Colon (tissue), 2 donors: ENCODE results near the gene FAM171A2.
"Not testable (repeated sequence)": the region's sequence is repeated elsewhere in the genome, so short reads cannot be mapped to it uniquely, and the experiment has no call there.

ENCODE experiments used
- FAIRE-seq: peaks from 2 replicates; lab custom pipeline; 2012; peaks lifted over from hg19 to GRCh38; lab: Jason Lieb, UNC
- donor health status: control.
- donor health status: control.

FAM171A2 gene

GRCh38 chr17:44383363-44383762 lies 19.7 kb upstream of the FAM171A2 start:
- FAIRE-seq = no peak

GRCh38 chr17:44382917-44383316 lies 19.3 kb upstream of the FAM171A2 start:
- no peak for FAIRE-seq

GRCh38 chr17:44381810-44382305 lies 18.2 kb upstream of the FAM171A2 start:
- FAIRE-seq = no peak

- FAIRE-seq = no peak
Measured at GRCh38 chr17:44380767-44381166, 17.1 kb upstream of the FAM171A2 start.

- no peak for FAIRE-seq
Measured at GRCh38 chr17:44379887-44380286, 16.2 kb upstream of the FAM171A2 start.

GRCh38 chr17:44378171-44378705 lies 14.6 kb upstream of the FAM171A2 start:
- no peak for FAIRE-seq

GRCh38 chr17:44376779-44377178 lies 13.1 kb upstream of the FAM171A2 start:
- FAIRE-seq = no peak

GRCh38 chr17:44376124-44376523 lies 12.5 kb upstream of the FAM171A2 start:
- FAIRE-seq = no peak

- FAIRE-seq = no peak
Measured at GRCh38 chr17:44375196-44376017, 11.8 kb upstream of the FAM171A2 start.

- FAIRE-seq = no peak
Measured at GRCh38 chr17:44374306-44375195, 10.9 kb upstream of the FAM171A2 start.

GRCh38 chr17:44372036-44372435 lies 8.4 kb upstream of the FAM171A2 start:
- FAIRE-seq = no peak

GRCh38 chr17:44369414-44370023 lies 5.9 kb upstream of the FAM171A2 start:
- FAIRE-seq = not testable (repeated sequence)

GRCh38 chr17:44368391-44369243 lies 5.0 kb upstream of the FAM171A2 start:
- not testable (repeated sequence) for FAIRE-seq

- no peak for FAIRE-seq
Measured at GRCh38 chr17:44367231-44367979, 3.8 kb upstream of the FAM171A2 start.

- not testable (repeated sequence) for FAIRE-seq
Measured at GRCh38 chr17:44365051-44365450, 1.4 kb upstream of the FAM171A2 start.

GRCh38 chr17:44362949-44363612 lies 572 bp downstream of the FAM171A2 start:
- FAIRE-seq = no peak

GRCh38 chr17:44362459-44362948 lies 1.1 kb downstream of the FAM171A2 start:
- FAIRE-seq = no peak

- no peak for FAIRE-seq
Measured at GRCh38 chr17:44361292-44362260, 2.1 kb downstream of the FAM171A2 start.
